Measurements from ENCODE around the gene TRIM25.

Gene TRIM25

DNA sequence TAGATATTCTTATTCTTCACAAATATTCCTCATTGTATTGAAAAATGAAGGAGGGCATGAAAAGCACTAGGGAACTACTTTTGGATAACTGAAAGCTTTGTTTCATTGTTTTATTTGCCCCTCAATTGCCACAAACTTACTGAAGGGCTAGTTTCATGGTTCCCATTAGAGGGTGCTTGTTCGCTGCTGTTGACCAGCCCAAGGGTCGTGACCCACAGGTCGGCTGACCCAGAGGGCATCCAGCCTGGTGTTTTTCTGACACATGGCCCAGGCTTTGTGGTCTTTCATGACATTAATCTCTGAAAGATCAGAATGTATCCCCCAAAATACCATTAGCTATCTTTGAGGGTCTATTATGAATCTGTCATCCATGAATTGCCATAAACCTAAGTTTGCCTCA is 49.9 kb downstream of the TRIM25 start:
- no peak for DNase-seq

DNA sequence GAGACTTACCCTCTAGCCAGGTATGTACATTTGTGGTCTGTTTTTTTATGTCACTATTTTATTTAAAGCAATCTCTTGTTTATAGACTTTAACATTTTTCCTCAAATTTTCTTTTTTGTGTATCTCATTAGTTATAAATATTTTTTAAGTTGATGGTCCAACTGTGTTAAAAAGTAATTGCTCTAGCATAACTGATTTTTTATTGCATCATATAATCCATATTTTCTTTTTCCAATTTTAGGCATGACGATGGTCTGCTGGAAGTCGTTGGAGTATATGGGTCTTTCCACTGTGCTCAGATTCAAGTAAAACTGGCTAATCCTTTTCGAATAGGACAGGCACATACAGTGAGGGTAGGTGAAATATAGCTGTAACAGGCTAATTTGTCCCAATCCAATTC is 52.0 kb downstream of the TRIM25 start:
- no peak for DNase-seq

DNA sequence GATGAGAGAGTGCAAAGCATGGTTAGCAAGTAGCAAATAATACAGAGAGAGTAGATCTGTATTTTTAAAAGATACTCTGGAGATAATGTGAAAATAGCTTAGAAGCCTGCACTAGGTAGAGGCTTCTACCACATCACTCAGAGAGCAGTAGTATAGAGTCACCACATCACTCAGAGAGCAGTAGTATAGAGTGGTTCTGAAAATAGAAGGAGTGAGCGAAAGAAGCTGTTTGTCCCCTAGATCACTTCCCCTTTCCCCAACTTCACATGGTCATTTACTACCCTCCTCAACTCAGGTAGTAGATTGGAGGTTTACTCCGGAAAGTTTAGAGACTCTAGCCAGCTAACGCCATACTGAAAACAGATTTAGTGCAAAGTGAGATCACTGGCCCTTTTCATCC is 62.8 kb downstream of the TRIM25 start:
- DNase-seq = no peak

DNA sequence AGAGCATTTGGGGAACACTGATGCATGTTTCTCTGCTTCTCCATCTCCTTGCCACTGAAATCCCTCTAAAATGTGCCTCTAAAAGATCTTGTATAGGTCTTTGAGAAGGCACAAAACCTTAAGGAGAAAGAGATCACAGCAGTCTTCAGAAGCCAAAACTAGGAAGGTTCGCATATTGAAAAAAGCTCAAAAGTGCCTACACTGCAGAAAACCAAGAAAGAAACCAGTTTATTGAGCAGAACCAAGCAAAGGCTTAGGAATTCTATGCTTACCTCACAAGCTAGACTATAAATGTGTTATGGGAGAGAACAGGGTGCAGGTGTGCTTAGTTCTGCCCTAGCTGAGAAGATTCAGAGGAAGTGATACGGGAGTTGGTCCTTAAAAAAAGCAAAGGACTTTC is 63.3 kb downstream of the TRIM25 start:
- no peak for DNase-seq

DNA sequence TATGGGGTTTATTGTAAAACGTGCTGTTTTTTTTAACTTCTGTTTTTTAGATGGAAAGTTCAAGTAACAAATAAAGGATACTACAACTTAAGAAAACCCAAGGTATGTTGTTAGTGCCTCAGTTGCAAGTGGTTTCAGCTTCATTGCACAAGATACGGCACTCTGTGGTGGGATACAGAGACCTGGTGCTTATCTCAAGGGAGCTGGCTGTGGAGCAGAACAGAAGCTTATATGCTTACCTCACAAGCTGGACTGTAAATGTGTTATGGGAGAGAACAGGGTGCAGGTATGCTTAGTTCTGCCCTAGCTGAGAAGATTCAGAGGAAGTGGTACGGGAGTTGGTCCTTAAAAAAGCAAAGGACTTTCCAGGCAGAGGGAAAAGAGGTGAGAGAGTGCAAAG is 64.7 kb downstream of the TRIM25 start:
- DNase-seq = no peak

DNA sequence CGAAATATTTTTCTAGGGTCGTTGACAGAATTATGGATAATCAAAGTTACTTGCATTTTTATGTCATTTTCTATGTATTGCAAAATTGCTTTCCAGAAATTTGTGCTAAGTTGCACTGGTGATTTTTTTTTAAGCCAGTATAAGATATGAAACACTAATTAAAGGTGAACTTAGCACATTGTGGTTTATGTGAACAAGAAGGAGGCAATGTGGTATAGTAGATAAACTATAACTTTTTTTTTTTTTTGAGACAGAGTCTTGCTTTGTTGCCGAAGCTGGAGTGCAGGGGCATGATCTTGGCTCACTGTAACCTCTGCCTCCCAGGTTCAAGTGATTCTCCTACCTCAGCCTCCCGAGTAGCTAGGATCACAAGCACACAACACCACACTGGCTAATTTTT is 66.7 kb downstream of the TRIM25 start:
- DNase-seq = no peak

DNA sequence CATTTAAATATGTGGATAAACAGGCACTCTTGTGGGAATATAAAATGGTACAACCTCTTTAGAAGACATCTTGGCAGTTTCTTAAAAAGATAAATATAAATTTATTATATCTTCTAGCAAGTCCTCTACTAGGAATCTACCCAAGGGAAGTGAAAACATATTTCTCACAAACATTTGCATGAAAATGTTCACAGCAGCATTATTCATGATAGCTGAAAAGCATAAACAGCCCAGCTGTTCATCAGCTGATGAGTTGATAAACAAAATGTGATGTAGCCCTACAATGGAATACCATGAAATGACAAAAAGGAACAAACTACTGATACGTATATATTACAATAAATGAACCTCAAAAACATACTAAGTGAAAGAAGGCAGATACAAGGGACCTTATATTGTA is 67.9 kb downstream of the TRIM25 start:
- no peak for DNase-seq

DNA sequence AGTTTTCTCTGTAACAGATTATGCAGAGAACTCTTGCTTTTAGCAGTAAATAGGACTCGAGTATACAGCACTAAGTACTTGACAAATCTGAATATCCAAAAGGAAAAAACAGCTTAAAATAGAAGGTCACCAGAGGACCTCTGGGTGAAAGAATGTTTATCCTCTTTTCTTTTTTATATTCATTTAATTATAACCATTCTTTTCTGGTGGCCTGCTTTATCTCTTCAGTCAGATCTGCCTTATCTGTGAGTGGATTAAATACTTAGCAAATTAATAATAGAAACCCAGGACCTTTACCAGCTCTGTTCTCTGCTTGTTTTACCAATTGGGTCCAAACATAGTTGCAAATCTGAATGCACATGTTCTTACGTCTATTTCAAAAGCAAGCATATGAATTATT is 71.3 kb downstream of the TRIM25 start:
- no peak for DNase-seq

DNA sequence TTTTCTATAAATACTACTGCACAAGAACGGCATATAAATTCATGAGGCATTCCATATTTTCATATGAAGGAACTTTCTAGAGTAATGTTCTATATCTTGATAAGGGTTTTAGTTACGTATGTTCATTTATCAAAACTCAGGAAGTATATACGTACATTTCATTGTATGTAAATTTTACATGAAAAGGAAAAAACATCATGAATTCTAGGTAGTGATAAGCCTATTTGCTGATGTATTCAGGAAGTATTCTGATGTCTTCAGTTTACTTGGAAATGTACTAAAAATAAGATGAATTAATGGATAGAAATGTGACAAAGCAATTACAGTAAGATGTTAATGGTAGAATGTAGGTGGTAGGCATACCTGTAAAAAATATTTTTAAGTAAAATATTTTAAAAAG is 75.2 kb downstream of the TRIM25 start:
- DNase-seq = no peak

Data from effector CD8-positive, alpha-beta T cell (primary cell).